ENCODE measurements around the gene ECI1.
A peak's percentile ranks its signal among the peaks of the same experiment; 100 is the strongest.
"Not testable (repeated sequence)": the region's sequence is repeated elsewhere in the genome, so short reads cannot be mapped to it uniquely, and the experiment has no call there.

The ECI1 gene

GRCh38 chr16:2253293-2253692 is 1.9 kb upstream of the ECI1 start:
- no peak for DNase-seq (ENCODE audit: low spot score)

DNA sequence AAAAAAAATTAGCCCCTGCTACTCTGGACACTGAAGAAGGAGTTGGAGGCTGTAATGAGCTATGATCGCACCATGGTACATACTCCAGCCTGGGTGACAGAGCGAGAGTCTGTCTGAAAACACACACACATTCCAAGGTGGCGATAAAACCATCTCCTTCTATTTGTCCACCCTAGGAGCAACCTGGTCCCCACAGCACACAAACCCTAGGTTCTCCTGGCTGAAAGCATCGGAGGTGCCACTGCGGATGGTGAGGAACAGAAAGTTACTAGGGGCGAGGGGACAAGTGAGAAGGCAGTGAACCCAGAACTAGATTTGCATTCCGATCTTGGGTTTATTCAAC is 1.4 kb upstream of the ECI1 start:
- DNase-seq (ENCODE audit: low spot score), result no peak

- DNase-seq (ENCODE audit: low spot score), result no peak
Observed at GRCh38 chr16:2250652-2251295, 613 bp downstream of the ECI1 start.

DNA sequence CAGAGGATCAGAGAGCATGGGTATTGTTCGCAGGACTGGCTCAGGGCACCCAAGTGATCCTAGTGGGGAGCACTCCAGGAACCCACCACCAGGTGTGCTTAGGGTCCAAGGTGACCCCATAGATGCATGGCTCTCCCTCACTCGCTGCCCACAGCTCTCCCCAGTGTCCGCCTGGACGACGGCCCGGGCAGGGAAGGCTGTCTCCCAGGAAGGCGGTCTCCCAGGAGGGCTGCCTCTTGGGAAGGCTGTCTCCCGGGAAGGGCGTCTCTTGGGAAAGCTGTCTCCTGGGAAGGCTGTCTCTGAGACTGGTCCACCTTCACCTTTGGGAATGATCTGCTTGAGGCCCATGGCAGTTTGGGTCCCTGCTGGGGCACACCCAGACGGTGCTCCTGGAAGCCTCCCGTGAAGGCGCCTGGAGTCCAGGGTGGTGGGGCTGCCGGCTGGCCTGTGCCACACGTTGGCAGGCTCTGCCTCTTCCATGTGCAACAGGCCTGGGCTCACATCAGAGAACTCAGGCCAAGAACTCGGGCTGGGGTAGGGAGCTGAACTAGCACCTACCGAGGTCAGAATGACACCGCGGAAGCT is 5.0 kb downstream of the ECI1 start:
- DNase-seq (ENCODE audit: low spot score), result peak; percentile 60

- DNase-seq (ENCODE audit: low spot score), result peak; percentile 17
Observed at GRCh38 chr16:2244926-2245795, 6.2 kb downstream of the ECI1 start.

DNA sequence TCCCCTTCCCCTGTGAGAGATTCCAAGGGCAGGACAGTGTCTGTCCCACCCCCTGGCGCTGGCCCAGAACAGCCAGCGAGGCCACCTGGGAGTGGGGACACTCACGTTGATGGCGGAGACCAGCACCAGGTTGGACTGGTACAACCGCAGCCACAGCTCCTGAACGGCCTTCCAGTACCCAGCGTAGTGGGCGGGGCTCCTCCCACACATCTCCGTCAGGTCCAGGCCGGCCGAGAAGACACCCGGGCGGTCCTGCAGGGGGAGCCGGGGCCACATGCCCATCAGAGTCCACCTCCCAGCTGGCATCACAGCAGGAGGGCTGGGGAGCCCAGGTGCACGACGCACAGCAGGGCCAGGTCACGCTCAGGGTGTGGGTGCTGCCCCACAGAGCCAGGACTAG is 7.1 kb downstream of the ECI1 start:
- DNase-seq (ENCODE audit: low spot score), result peak; percentile 40

GRCh38 chr16:2243781-2244180 is 7.6 kb downstream of the ECI1 start:
- peak; percentile 21 for DNase-seq (ENCODE audit: low spot score)

GRCh38 chr16:2243031-2243528 is 8.3 kb downstream of the ECI1 start:
- DNase-seq (ENCODE audit: low spot score), result peak; percentile 32

- peak; percentile 20 for DNase-seq (ENCODE audit: low spot score)
Observed at GRCh38 chr16:2242598-2242997, 8.8 kb downstream of the ECI1 start.

- DNase-seq (ENCODE audit: low spot score), result not testable (repeated sequence)
Observed at GRCh38 chr16:2240331-2240730, 11.1 kb downstream of the ECI1 start.

DNA sequence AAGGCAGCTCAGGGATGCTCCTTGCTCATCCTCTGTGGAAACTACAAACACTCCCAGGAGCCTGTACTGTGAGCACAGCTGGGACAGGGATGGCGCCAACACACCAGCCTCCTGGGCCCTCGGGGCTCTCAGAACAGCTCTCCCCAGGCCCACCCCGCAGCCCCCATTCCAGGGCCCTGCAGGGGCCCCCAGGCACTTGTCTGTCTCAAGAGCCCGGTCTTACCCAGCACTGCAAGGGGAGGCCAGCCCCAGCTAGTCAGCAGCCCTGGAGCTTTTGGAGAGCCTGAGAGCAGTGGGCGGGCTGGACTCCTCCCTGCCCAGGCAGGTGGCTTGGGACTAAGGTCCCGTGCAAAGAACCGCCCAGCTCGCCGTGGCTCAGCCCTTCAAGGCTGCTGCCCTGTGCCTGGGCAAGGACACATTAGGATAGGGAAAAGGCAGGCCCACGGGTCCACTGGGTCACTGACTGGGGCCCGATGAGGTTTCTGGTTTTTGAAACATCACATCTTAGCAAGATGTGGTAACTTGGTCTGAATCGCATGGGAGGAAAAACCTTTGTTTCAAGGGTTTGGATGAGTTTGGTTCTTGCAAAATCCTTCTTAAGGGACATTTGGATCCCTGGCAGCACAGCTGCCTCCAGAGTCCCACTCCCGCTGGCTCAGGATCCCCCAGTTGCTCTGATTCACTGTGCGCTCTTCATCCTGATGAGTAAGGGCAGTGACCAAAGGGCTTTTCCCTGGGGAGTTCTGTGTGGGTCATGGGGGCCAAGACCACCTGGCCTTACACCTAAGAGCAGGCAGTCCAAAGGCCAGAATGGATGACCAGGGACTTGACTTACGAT is 12.3 kb downstream of the ECI1 start:
- peak; percentile 38 for DNase-seq (ENCODE audit: low spot score)

- DNase-seq (ENCODE audit: low spot score), result peak; percentile 37
Observed at GRCh38 chr16:2238150-2238837, 13.1 kb downstream of the ECI1 start.

- peak; percentile 46 for DNase-seq (ENCODE audit: low spot score)
Observed at GRCh38 chr16:2237493-2238149, 13.8 kb downstream of the ECI1 start.

DNA sequence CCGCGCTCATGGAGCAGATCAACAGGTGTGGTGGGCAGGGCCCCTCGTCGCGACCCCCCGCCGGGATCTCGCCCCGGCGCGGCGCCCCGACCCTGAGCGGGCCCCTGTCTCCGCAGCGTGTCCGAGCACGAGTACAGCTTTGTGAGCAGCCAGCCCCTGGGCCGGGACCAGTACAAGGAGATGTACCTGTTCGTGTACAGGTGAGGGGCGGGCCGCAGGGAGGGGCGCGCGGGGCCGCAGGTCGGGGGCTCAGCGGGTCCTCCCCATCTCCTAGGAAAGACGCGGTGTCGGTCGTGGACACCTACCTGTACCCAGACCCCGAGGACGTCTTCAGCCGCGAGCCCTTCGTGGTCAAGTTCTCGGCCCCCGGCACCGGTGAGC is 14.3 kb downstream of the ECI1 start:
- peak; percentile 40 for DNase-seq (ENCODE audit: low spot score)

DNA sequence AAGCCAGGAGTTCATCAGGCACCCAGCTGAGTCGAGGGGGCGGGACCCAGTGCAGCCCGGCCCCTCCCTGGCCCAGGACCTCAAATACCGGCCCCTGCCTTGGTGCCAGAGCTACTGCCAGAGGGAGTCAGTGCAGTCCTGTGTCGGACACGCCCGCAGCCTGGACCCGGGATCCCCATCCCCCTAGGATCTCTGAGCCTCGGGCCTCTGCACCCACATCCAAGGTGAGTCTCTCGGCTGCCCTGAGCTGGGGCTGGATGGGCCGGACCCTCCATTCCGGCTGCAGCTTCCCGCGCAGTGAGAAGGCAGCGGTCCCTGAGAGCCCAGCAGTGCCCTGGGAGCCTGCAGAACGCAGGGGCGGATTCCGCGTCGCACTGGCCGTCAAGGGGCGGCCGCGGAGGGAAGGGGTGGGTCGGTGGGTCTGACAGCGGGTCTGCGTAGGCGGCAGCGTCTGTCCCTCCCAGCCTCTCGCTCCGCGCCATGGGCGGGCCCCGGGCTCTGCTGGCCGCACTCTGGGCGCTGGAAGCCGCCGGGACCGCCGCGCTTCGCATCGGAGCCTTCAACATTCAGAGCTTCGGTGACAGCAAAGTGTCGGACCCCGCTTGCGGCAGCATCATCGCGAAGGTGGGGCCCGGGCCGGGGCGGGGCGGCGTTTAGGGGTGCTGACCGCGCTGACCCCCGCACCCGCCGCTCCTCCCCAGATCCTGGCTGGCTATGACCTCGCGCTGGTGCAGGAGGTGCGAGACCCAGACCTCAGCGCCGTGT is 14.9 kb downstream of the ECI1 start, which contains the start of gene DNASE1L2:
TSS of gene DNASE1L2 (plus strand) at position 108 of the 765 bp plus-strand sequence. CDS start at position 481, 373 bp downstream.
- DNase-seq (ENCODE audit: low spot score), result no peak

DNA sequence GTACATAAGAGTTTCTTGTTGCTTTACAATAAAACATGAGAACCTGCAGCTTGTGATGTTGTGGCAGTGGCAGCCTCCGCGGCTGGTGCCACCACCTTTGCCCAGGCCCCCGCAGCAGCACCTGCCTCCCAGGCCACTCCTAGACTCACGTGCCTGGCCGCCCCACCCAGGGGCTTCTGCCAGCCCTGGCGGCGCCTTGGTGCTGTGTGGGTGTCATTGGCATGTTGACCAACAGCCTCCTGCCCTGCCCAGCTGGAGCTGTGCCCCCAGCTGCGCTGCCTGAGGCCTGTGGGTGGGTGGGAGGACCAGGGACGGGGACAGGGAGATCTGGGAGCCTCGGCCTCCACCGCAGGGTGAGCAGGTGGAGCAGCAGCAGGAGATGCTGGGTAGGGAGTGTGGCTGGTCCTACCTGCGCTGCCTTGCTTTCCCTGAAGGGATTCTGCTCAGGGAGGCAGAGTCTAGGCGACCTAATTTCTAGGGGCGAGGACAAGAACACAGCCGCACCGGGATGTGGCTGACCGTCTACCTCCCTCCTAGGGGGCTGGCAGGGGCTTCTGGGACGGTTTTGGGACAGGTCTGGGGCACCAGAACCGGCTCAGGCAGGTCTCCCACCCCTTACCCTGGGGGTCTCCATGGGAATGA is 15.6 kb downstream of the ECI1 start:
- no peak for DNase-seq (ENCODE audit: low spot score)

DNA sequence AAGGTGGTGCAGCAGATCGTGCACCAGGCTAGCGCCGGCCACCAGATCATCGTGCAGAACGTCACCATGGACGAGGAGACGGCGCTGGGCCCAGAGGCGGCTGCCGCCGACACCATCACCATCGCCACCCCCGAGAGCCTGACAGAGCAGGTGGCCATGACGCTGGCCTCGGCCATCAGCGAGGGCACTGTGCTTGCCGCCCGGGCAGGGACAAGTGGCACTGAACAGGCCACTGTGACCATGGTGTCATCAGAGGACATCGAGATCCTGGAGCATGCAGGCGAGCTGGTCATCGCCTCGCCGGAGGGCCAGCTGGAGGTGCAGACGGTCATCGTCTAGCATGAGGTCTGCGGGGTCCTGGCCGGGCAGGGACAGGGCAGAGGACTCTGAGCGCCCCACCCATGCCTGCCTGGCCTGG is 16.1 kb downstream of the ECI1 start:
- DNase-seq (ENCODE audit: low spot score), result no peak

DNA sequence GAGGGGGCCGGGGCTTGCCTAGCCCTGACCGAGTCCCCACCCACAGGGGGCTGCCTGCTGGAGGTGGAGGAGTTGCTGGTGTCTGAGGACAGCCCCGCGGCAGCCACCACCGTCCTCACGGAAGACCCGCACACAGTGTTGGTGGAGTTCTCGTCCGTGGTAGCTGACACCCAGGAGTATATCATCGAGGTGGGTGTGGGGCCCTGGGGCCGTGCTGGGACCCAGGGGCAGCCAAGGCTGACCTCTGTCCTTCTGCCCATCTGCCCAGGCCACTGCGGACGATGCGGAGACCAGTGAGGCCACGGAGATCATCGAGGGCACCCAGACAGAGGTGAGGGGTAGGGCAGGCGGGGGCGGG is 16.6 kb downstream of the ECI1 start:
- no peak for DNase-seq (ENCODE audit: low spot score)
